Activated B cell treated with CpG ODN at 0.5 μM for 24 hours (primary cell): ENCODE measurements around the gene USP1. TPM values are rescaled to one million over a fixed set of nuclear protein-coding genes. Genes with fewer than 3 reads are reported as not detected.

ENCODE experiments used
- ATAC-seq: fragments of 200-7000 bp; cut with Tn5 transposase; one replicate; pipeline ENCODE4 v1.10.0; 2021; ENCODE audit warnings: low read depth, mild to moderate bottlenecking, moderate library complexity
- CTCF ChIA-PET: fragments of 350-600 bp; sonication (Branson Sonifier 250); formaldehyde crosslinking; loops from one replicate; lab custom pipeline; 2021; ENCODE audit warnings: antibody characterized with exemption; lab: Charles Lee
- POLR2A ChIA-PET: fragments of 350-600 bp; sonication (Branson Sonifier 250); formaldehyde crosslinking; loops from one replicate; lab custom pipeline; 2021; ENCODE audit warnings: antibody characterized with exemption; lab: Charles Lee
- DNase-seq: peaks from one replicate; pipeline ENCODE4 v3.0.0; 2022
- H3K27ac Mint-ChIP-seq: one replicate; pipeline ENCODE4 v1.8.0; 2020; ENCODE audit warnings: mixed read lengths
- H3K27me3 Mint-ChIP-seq: one replicate; pipeline ENCODE4 v1.8.0; 2021; ENCODE audit warnings: mixed read lengths
- H3K36me3 Mint-ChIP-seq: one replicate; pipeline ENCODE4 v1.8.0; 2021; ENCODE audit warnings: low read depth, mixed read lengths
- H3K4me1 Mint-ChIP-seq: one replicate; pipeline ENCODE4 v1.8.0; 2021; ENCODE audit warnings: mixed read lengths
- H3K4me3 Mint-ChIP-seq: one replicate; pipeline ENCODE4 v1.8.0; 2020; ENCODE audit warnings: mild to moderate bottlenecking, mixed read lengths
- H3K9me3 Mint-ChIP-seq: one replicate; pipeline ENCODE4 v1.8.0; 2020; ENCODE audit warnings: mixed read lengths
- intact Hi-C: fragments of 100-400 bp; cut with micrococcal nuclease; formaldehyde crosslinking; loops from one replicate; pipeline ENCODE4 v1.15.1; 2024
- total RNA-seq: library from RNA; stranded (reverse); gene quantifications from 2 replicates; pipeline ENCODE4 v1.2.3, GENCODE V29; 2022
- TF ChIP-seq, protein P1 (sequence below): fragments of 200-600 bp; IDR thresholded peaks from one replicate; pipeline ENCODE4 v1.8.0; 2022; ENCODE audit warnings: antibody characterized with exemption, mild to moderate bottlenecking

The USP1 gene
- total RNA-seq, 1 donor from 2014 or later: 33.3 TPM

DNA sequence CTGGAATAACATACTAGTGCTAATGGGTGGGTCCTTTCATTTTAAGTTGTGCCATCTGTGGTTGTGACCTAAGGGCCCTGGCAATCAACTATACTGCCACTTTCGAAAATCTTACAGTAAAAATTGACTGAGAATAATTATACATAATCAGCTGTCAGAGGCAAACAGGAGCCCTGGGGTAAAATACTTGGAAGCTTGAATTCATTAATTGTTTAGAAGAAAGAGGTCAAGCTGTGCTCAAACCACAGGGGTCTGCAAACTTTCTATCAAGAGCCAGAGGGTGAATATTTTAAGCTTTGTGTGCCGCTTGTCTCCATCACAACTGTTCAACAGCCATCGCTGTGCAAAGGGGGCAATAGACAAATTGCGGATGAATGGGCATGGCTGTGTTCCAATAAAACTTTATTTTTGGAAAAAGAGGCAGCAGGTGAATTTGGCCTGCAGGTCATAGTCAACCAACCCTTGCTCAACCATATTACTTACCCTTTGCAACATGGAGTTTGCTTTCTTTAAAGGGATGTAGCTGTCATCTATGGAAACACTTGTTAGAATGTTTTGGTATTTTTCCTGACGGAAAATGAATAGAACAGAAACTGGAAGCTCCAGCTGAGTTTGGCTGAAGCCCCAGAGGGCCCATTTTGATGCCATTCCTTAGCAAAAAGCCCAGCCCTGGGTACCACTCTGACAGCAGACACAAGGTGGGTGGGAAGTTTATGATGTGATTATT, 35.7 kb upstream of the USP1 start:
- no peak for ATAC-seq
- intact Hi-C loops: no loop called here
- H3K9me3 Mint-ChIP-seq: no peaks in the 10 kb centered on the region
- no peak overlapping the region for H3K4me3 Mint-ChIP-seq
- H3K27ac Mint-ChIP-seq: no peak overlapping the region
- H3K4me1 Mint-ChIP-seq: no peaks in the 10 kb centered on the region
- TF ChIP-seq, protein P1, sequence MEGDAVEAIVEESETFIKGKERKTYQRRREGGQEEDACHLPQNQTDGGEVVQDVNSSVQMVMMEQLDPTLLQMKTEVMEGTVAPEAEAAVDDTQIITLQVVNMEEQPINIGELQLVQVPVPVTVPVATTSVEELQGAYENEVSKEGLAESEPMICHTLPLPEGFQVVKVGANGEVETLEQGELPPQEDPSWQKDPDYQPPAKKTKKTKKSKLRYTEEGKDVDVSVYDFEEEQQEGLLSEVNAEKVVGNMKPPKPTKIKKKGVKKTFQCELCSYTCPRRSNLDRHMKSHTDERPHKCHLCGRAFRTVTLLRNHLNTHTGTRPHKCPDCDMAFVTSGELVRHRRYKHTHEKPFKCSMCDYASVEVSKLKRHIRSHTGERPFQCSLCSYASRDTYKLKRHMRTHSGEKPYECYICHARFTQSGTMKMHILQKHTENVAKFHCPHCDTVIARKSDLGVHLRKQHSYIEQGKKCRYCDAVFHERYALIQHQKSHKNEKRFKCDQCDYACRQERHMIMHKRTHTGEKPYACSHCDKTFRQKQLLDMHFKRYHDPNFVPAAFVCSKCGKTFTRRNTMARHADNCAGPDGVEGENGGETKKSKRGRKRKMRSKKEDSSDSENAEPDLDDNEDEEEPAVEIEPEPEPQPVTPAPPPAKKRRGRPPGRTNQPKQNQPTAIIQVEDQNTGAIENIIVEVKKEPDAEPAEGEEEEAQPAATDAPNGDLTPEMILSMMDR: no peak
- ChIA-PET CTCF (no interaction called here), POLR2A (no interaction called here)
- no peak for DNase-seq
- no peaks in the 10 kb centered on the region for H3K36me3 Mint-ChIP-seq
- H3K27me3 Mint-ChIP-seq: peaks cover 3% of the 10 kb centered on the region

DNA sequence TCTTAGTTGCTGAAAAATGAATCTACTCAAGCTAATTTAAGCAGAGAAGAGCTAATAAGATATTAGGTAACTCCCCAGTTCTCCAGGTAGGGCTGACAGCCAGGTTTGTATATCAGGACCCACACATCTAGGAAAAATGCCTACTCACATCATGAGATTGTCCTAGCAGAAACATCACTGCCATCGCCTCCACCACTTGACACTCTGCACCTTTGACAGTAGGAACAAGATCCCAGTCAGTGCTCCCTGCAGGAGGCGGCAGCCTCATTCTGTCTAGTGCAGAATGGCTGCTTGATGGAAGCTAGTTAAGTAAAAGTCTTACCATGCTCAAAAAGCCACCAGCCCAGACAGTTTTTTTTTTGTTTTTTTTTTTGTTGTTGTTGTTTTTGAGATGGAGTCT, 31.6 kb upstream of the USP1 start:
- no peak overlapping the region for H3K27ac Mint-ChIP-seq
- TF ChIP-seq, protein P1: no peak

DNA sequence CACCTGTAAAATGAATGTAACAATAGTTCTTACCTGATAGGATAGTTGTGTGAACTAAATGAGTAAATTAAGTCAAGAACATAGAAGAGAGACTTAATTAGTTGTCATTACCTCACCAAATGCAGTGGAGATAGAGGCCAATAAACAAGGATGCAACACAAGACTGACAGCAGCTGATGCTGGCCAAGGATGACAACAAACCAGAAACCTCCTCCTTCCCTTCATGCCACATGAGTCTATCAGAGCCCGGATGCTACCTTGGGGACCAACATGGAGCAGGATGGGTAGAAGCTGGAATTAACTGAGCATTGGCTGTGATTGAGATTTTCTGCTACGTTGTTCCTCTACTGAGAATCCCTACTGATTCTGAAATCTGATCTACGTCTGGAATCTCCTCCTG, 30.3 kb upstream of the USP1 start:
- no peak for DNase-seq
- CTCF ChIA-PET: interaction anchor here (1.1 to 3.5 kb wide), 3 partner anchors 231 to 340 kb away, joined by 3 to 22 read pairs (median 10); no protein-coding TSS in a partner anchor
- intact Hi-C loops: loop anchor here (2.0 kb wide), 1 partner anchor 112 kb away; no protein-coding TSS in a partner anchor

More for the DNA sequence above, 31.6 kb upstream of the USP1 start:
- no peaks in the 10 kb centered on the region for H3K9me3 Mint-ChIP-seq
- H3K4me3 Mint-ChIP-seq: no peak overlapping the region
- H3K36me3 Mint-ChIP-seq: no peaks in the 10 kb centered on the region
- ChIA-PET POLR2A (no interaction called here), CTCF (interaction anchor here (0.9 to 3.5 kb wide), 3 partner anchors 230 to 322 kb away, joined by 4 to 22 read pairs (median 10); no protein-coding TSS in a partner anchor)
- intact Hi-C loops: no loop called here
- H3K27me3 Mint-ChIP-seq: no peaks in the 10 kb centered on the region
- DNase-seq: no peak
- no peaks in the 10 kb centered on the region for H3K4me1 Mint-ChIP-seq
- ATAC-seq: no peak

DNA sequence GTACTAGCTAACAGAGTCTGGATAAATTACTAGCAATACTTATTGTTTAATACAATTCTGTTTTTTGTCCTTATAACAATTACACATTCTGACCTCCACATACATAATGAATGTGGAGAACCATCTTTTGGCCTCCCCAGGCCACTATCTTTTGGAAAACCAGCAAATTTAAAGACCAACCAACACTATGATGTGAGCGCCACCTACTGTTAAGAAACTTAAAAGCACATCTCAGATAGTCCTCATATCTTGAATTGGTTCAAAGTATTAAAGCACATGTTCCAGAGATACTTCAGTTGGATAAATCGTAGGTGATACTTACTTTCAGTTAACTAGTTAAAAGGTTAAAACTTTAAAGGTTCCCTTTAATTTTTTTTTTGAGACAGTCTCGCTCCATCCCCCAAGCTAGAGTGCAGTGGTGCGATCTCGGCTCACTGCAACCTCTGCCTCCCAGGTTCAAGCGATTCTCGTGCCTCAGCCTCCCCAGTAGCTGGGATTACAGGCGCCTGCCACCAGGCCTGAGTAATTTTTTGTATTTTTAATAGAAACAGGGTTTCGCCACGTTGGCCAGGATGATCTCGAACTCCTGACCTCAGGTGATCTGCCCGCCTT, 29.3 kb upstream of the USP1 start:
- Mint-ChIP-seq H3K9me3 (no peaks in the 10 kb centered on the region), H3K27ac (no peak overlapping the region), H3K36me3 (no peaks in the 10 kb centered on the region), H3K27me3 (no peaks in the 10 kb centered on the region), H3K4me1 (no peaks in the 10 kb centered on the region), H3K4me3 (no peak overlapping the region)
- DNase-seq: no peak
- intact Hi-C loops: loop anchor here (1.0 to 2.0 kb wide), 2 partner anchors 113 to 339 kb away; no protein-coding TSS in a partner anchor
- ChIA-PET CTCF (interaction anchor here (0.8 to 3.5 kb wide), 4 partner anchors 232 to 495 kb away, joined by 3 to 22 read pairs (median 6); no protein-coding TSS in a partner anchor), POLR2A (no interaction called here)
- no peak for ATAC-seq
- TF ChIP-seq, protein P1: peak; percentile 64

More for the DNA sequence above, 30.3 kb upstream of the USP1 start:
- H3K36me3 Mint-ChIP-seq: no peaks in the 10 kb centered on the region
- TF ChIP-seq, protein P1: no peak
- POLR2A ChIA-PET: no interaction called here
- no peak overlapping the region for H3K4me3 Mint-ChIP-seq
- no peaks in the 10 kb centered on the region for H3K27me3 Mint-ChIP-seq
- H3K4me1 Mint-ChIP-seq: no peaks in the 10 kb centered on the region
- no peak overlapping the region for H3K27ac Mint-ChIP-seq
- no peaks in the 10 kb centered on the region for H3K9me3 Mint-ChIP-seq
- ATAC-seq: no peak

DNA sequence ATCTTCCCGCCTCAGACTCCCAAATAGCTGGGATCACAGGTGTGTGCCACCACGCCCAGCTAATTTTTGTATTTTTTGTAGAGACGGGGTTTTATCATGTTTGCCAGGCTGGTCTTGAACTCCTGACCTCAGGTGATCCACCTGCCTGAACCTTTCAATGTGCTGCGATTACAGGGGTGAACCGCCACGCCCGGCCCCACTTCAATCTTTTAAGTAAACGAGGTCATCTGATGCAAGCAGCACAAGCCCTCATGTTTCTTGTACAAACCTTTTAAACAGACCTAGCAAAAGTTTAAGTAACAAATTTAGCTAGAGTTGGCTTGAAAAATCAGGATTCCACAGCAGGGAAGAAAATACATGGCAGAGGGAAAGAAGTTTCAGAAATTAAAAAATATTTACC, 21.2 kb upstream of the USP1 start:
- ATAC-seq (no peak), DNase-seq (no peak)
- Mint-ChIP-seq H3K9me3 (no peaks in the 10 kb centered on the region), H3K27me3 (no peaks in the 10 kb centered on the region), H3K36me3 (no peaks in the 10 kb centered on the region), H3K4me3 (no peak overlapping the region), H3K4me1 (no peaks in the 10 kb centered on the region), H3K27ac (no peak overlapping the region)
- intact Hi-C loops: no loop called here
- ChIA-PET POLR2A (no interaction called here), CTCF (no interaction called here)
- TF ChIP-seq, protein P1: no peak
